GM20000 (cell line): Measurements from ENCODE around the gene ASIC3.

Source experiments
- DNase-seq: peaks from one replicate; pipeline ENCODE4 v3.0.0; 2012; ENCODE audit warnings: low spot score
- CTCF ChIP-seq: IDR thresholded peaks from 2 replicates; pipeline ENCODE4 v1.5.1; 2012; ENCODE audit warnings: mild to moderate bottlenecking, control low read depth; ENCODE audit errors: extremely low read depth, missing control alignments

The ASIC3 gene

DNA sequence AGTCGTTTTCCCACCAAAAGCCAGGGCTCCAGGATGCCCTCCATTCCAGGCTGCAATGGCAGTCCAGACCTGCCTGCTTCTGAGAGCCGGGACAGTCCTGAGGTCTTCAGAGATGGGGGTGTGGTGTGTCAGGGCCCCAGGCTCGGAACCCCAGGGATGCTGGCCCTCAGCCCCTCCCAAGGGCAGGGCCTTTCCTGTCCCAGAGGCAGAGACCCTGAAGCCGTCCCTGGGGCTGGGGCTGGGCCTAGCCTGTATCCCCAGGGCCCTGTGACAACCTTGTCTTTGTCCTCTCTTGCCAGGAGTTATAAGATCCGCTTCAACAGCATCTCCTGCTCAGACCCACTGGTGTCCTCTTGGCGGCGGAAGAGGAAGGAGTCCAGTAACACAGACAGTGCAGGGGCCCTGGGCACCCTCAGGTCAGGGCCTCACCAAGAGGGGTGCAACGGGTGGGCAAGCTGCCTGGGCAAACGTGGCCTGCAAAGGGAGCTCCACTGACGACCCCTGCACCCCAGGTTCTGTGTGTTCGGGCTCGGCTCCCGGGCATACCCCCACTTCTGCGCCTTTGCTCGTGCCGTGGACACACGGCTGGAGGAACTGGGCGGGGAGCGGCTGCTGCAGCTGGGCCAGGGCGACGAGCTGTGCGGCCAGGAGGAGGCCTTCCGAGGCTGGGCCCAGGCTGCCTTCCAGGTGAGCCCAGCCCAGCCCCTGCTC is 41.6 kb upstream of the ASIC3 start:
- no peak for TF ChIP-seq CTCF
- DNase-seq = no peak

DNA sequence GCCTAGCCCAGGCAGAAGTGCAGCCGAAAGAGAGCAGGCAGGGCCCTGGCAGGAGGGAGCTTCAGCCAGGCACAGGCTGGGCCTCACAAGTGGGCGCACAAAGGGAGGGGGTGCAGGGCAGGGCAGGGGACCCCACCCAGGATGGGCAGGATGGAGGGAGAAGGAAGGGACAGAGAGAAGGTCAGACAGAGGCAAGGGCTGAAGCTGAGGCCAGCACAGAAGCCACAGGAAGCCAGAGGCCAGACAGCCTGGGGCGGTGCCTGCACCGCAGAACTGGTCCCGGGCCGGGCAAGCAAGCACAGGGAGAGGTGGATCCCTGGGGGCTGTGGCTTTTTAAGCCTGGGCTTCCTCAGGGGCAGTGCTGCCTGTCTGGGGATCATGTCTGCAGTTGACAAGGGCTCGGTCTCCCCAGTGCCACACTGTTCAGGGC is 40.8 kb upstream of the ASIC3 start:
- TF ChIP-seq CTCF = no peak
- no peak for DNase-seq

DNA sequence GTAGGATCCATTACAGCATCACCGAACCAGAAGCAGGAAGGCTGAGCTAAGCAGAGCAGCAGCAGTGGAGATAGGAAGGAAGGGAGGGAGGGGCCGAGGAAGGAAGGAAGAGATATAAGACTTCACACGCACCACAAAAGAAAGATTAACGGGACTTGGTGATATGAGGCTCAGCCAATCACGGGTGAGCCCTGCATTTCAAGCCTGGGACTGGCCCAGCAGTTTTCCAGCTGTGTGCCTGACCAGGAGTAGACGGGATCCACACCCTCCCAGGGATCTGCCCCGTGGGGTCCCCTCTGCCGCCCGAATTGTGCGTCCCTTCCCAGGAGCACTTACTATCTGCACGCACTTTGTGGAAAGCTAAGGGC is 40.2 kb upstream of the ASIC3 start:
- no peak for DNase-seq
- no peak for TF ChIP-seq CTCF

DNA sequence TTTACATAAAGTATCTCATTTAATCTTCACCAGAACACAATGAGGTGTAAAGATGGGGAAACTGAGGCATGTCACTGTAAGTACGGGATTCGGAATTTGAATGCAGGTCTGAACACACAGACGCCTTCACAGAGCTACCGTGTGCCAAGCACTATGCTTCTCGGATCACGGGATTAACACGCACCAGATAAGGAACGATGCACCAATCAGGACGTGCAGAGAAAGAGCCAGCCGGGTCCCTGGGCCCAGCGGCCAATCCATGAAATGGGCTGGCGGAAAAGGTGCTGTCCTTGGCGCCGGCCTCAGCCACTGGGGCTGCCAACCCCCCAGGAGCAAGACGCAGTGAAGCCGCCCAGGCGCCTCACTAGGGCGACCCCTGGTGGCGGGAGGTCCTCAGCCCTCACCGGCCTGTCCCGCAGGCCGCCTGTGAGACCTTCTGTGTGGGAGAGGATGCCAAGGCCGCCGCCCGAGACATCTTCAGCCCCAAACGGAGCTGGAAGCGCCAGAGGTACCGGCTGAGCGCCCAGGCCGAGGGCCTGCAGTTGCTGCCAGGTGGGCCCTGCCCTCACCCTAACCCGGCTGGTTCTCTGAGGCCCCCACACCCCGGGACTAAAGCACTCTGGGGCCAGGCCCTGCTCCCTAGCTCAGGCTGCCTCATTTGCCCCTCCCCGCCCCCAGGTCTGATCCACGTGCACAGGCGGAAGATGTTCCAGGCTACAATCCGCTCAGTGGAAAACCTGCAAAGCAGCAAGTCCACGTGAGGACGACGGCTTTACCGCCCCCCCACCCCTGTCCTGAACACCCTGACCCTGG is 39.6 kb upstream of the ASIC3 start:
- TF ChIP-seq CTCF = peak; percentile 36
- peak; percentile 85 for DNase-seq

- DNase-seq = no peak
- no peak for TF ChIP-seq CTCF
These were observed 38.8 kb upstream of the ASIC3 start for GRCh38 chr7:151009327-151010036.

DNA sequence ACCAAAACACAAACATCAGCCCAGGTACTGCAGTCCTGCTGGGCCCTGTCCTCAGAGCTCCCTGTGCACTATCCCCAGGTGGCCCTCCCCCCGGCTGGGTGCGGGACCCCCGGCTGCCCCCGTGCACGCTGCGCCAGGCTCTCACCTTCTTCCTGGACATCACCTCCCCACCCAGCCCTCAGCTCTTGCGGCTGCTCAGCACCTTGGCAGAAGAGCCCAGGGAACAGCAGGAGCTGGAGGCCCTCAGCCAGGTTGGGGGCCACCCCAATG is 38.4 kb upstream of the ASIC3 start:
- DNase-seq = no peak
- no peak for TF ChIP-seq CTCF
